Left lung (tissue), 10 donors: Measurements from ENCODE around the gene STAB1. TPM values are rescaled to one million over a fixed set of nuclear protein-coding genes. Genes with fewer than 3 reads are reported as not detected.

ENCODE experiments used
- ATAC-seq: fragments of 200-7000 bp; cut with Tn5 transposase; one replicate; pipeline ENCODE4 v1.9.1; 2020; ENCODE audit warnings: moderate library complexity
- DNase-seq, 4 donors: peaks; one replicate each; pipeline ENCODE4 v3.0.0-alpha.2; 2013 to 2020
- H3K27ac ChIP-seq, 2 donors: fragments of 200-600 bp; sonication (generic) in 1 of 2; one replicate each; pipeline versions ENCODE4 v1.5.0 to v1.8.0; 2020 to 2021
- H3K27me3 ChIP-seq, 2 donors: fragments of 200-600 bp; sonication (generic) in 1 of 2; one replicate each; pipeline versions ENCODE4 v1.5.0 to v1.8.0; 2020 to 2021
- H3K36me3 ChIP-seq, 2 donors: fragments of 200-600 bp; sonication (generic) in 1 of 2; one replicate each; pipeline versions ENCODE4 v1.5.0 to v1.8.0; 2020 to 2021
- H3K4me1 ChIP-seq, 2 donors: fragments of 200-600 bp; one replicate each; pipeline ENCODE4 v1.8.0; 2021
- H3K4me3 ChIP-seq, 2 donors: fragments of 200-600 bp; sonication (generic) in 1 of 2; one replicate each; pipeline versions ENCODE4 v1.5.0 to v1.8.0; 2020 to 2021; ENCODE audit warnings: mild to moderate bottlenecking in 1 of 2
- H3K9me3 ChIP-seq, 2 donors: fragments of 200-600 bp; sonication (generic) in 1 of 2; one replicate each; pipeline versions ENCODE4 v1.5.0 to v1.8.0; 2020 to 2021
- intact Hi-C, 2 donors: fragments of 100-400 bp; cut with DNase I; formaldehyde crosslinking; loops; one replicate each; pipeline versions ENCODE4 v1.11.2 to v1.14.2; 2022
- polyA plus RNA-seq, 6 donors: library from polyadenylated mRNA; unstranded; fragments of 120-200 nt; gene quantifications; one replicate each; pipeline ENCODE4 v1.2.1, GENCODE V29; 2013; ENCODE audit not compliant: insufficient read length in 6 of 6
- total RNA-seq, 2 donors: library from RNA; stranded (reverse); fragmentation: NEBNext Ultra II Directional; extraction: Animal tissue kit (Norgen Biotek cat#: 25700); gene quantifications; one replicate each; pipeline ENCODE4 v1.2.1, GENCODE V29; 2021
- TF ChIP-seq, protein P1 (sequence below), 2 donors: fragments of 200-600 bp; sonication (generic) in 1 of 2; IDR thresholded peaks; one replicate each; pipeline versions ENCODE4 v1.5.0 to v1.8.0; 2021; ENCODE audit warnings: antibody characterized with exemption in 2 of 2
- donor health status: DM: no; HTN: yes; CAD: no.
- donor health status: DM: no; HTN: no; CAD: no.

STAB1 gene
- total and polyA plus RNA-seq, 8 donors, result 46.5 to 334 (median 51.4) TPM

DNA sequence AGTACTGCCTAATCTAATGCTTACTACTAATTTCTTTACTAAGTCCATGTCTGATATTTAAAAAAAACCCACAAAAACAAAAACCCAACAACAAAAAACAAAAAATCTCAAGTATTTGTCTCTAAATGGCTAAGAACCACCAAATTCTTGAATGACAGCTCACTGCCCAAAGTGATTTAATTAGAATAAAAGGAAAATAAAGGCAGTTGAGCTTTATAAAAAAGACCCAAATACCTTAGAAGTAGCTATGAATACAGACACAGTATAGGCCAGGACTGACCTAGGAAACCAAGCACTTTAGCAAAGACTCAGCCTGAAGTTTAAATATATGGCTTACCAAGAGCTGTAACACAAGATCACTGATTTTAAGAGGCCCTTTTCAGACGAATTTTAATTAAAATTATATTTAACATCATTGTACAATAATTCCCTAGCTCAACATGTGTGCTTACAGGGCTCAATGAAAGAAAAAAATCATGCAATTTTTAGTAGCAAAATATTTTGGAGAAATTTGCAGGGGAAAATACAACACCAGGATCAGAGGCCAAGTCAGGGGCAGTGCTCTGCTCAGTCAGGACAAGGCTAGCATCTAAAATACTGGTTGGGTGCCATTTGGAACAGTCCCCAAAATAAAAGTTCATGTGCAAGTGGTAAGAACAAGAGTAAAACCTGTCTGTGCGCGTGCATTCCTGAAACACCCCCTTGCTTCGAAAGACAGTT is 66.0 kb downstream of the STAB1 start:
- H3K36me3 ChIP-seq, result peaks cover 0 to 87% of the 10 kb centered on the region in 2 donors

DNA sequence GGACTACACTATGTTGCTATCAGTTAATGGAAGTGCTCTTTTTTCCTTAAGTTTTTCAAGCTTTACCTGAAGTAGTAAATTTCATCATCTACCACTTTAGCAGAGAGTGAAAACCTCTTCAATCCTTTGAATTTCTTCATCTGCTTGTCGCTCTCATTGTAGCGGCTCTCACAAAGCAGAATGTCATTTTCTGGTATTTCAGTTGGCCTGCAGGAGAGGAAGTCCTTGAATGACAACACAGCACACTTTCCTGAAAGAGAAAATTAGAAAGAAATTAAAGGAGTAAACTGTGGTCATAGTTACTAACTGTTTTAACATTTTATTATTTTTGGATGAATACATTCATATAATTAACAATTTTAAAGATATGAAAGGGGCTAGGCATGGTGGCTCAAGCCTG is 68.8 kb downstream of the STAB1 start:
- Histone ChIP-seq H3K36me3 (peaks cover 0 to 81% of the 10 kb centered on the region in 2 donors), H3K4me3 (no peak overlapping the region), H3K4me1 (no peaks in the 10 kb centered on the region), H3K27ac (peak overlapping the region in 1 of 2 donors; percentile 31), H3K27me3 (no peaks in the 10 kb centered on the region), H3K9me3 (no peaks in the 10 kb centered on the region)
- TF ChIP-seq, protein P1, sequence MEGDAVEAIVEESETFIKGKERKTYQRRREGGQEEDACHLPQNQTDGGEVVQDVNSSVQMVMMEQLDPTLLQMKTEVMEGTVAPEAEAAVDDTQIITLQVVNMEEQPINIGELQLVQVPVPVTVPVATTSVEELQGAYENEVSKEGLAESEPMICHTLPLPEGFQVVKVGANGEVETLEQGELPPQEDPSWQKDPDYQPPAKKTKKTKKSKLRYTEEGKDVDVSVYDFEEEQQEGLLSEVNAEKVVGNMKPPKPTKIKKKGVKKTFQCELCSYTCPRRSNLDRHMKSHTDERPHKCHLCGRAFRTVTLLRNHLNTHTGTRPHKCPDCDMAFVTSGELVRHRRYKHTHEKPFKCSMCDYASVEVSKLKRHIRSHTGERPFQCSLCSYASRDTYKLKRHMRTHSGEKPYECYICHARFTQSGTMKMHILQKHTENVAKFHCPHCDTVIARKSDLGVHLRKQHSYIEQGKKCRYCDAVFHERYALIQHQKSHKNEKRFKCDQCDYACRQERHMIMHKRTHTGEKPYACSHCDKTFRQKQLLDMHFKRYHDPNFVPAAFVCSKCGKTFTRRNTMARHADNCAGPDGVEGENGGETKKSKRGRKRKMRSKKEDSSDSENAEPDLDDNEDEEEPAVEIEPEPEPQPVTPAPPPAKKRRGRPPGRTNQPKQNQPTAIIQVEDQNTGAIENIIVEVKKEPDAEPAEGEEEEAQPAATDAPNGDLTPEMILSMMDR (IDR thresholded peaks at IDR 0.05), result no peak
- ATAC-seq, result peak; percentile 79
- intact Hi-C loops, result no loop called here
- peak in 1 of 4 donors; percentile 5 for DNase-seq

More for the DNA sequence above, 66.0 kb downstream of the STAB1 start:
- Histone ChIP-seq H3K4me3 (no peak overlapping the region), H3K27me3 (no peaks in the 10 kb centered on the region), H3K9me3 (no peaks in the 10 kb centered on the region), H3K27ac (no peak overlapping the region), H3K4me1 (no peaks in the 10 kb centered on the region)
- no peak for DNase-seq
- TF ChIP-seq, protein P1 (IDR thresholded peaks at IDR 0.05), result no peak
- intact Hi-C loops, result no loop called here
- no peak for ATAC-seq

DNA sequence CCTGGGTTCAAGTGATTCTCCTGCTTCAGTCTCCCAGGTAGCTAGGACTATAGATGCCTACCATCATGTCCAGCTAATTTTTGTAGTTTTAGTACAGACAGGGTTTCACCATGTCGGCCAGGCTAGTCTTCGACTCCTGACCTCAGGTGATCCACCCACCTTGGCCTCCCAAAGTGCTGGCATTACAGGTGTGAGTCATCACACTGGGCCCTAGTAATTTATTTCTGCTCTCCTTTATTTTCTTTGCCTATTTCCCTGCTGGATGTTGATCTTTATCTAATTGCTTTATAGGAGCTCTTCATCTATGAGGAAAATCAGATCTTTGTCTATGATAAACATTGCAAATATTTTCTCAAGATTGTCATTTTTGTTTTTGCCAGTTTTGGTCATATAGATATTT is 72.9 kb downstream of the STAB1 start:
- intact Hi-C loops, result no loop called here
- Histone ChIP-seq H3K4me3 (no peak overlapping the region), H3K27ac (no peak overlapping the region), H3K4me1 (no peaks in the 10 kb centered on the region), H3K27me3 (no peaks in the 10 kb centered on the region), H3K9me3 (no peaks in the 10 kb centered on the region), H3K36me3 (peaks cover 0 to 72% of the 10 kb centered on the region in 2 donors)
- ATAC-seq (no peak), DNase-seq (no peak)
- TF ChIP-seq, protein P1 (IDR thresholded peaks at IDR 0.05), result no peak

DNA sequence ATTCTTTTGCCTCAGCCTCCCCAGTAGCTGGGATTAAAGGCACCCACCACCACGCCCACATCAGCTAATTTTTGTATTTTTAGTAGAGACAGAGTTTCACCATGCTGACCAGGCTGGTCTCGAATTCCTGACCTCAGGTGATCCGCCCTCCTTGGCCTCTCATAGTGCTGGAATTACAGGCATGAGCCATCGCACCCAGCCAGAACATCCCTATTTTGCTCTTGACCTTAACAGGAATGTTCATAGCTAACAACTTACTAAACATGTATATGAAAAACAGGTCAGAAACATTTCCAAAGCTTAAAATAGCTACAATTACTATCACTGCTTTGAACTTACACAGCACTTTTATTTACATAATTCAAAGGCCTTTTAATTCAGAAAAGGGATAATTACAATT is 74.9 kb downstream of the STAB1 start:
- TF ChIP-seq, protein P1 (IDR thresholded peaks at IDR 0.05), result no peak
- Histone ChIP-seq H3K27me3 (no peaks in the 10 kb centered on the region), H3K4me3 (no peak overlapping the region), H3K27ac (no peak overlapping the region), H3K9me3 (no peaks in the 10 kb centered on the region), H3K4me1 (no peaks in the 10 kb centered on the region), H3K36me3 (peaks cover 0 to 78% of the 10 kb centered on the region in 2 donors)
- ATAC-seq, result peak; percentile 54
- intact Hi-C loops, result no loop called here
- DNase-seq, result no peak

DNA sequence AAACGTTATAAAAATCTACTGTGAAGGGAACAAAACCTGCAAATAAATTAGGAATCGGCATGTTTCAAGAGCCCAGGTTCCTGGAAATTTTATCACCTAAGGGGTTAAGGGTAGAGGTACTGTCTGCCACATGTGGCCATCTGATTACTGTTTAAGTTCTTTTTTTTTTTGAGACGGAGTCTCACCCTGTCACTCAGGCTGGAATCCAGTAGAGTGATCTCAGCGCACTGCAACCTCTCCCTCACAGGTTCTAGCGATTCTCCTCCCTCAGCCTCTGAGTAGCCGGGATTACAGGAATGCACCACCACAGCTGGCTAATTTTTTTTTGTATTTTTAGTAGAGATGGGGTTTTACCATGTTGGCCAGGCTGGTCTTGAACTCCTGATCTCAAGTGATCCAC is 77.1 kb downstream of the STAB1 start:
- Histone ChIP-seq H3K4me3 (no peak overlapping the region), H3K9me3 (no peaks in the 10 kb centered on the region), H3K4me1 (no peaks in the 10 kb centered on the region), H3K36me3 (peaks cover 0 to 83% of the 10 kb centered on the region in 2 donors), H3K27ac (no peak overlapping the region), H3K27me3 (no peaks in the 10 kb centered on the region)
- TF ChIP-seq, protein P1 (IDR thresholded peaks at IDR 0.05), result no peak
- intact Hi-C loops, result no loop called here
- ATAC-seq, result no peak
- DNase-seq, result no peak

Other genes with a start within 250 kb of the STAB1 start
- gene PPM1M, start 249.6 kb upstream of the STAB1 start, total RNA-seq, result 10 to 100 TPM; 33.1 to 48.3 TPM
- gene PPM1M, start 249.6 kb upstream of the STAB1 start, polyA plus RNA-seq, result 10 to 100 TPM; 27.4 to 36.3 (median 30.9) TPM
- gene WDR82, start 216.7 kb upstream of the STAB1 start, total RNA-seq, result 10 to 100 TPM; 60.2 to 67.9 TPM
- 100 to 1,000 TPM; 101 to 124 (median 114) TPM for gene WDR82, start 216.7 kb upstream of the STAB1 start, polyA plus RNA-seq
- gene GLYCTK, start 207.5 kb upstream of the STAB1 start, total RNA-seq, result 10 to 100 TPM in 1 of 2 donors, 1 to 10 TPM in 1; 8.9 to 13.7 TPM
- 10 to 100 TPM; 10.3 to 11.7 (median 11.0) TPM for gene GLYCTK, start 207.5 kb upstream of the STAB1 start, polyA plus RNA-seq
- 1 to 10 TPM; 6.5 to 7.7 TPM for gene DNAH1, start 179.0 kb upstream of the STAB1 start, total RNA-seq
- 10 to 100 TPM in 4 of 6 donors, 1 to 10 TPM in 2; 7.5 to 14.0 (median 10.8) TPM for gene DNAH1, start 179.0 kb upstream of the STAB1 start, polyA plus RNA-seq
- gene BAP1, start 85.3 kb upstream of the STAB1 start, total RNA-seq, result 10 to 100 TPM; 66.6 to 69.8 TPM
- 10 to 100 TPM; 70.0 to 87.2 (median 78.8) TPM for gene BAP1, start 85.3 kb upstream of the STAB1 start, polyA plus RNA-seq
- gene PHF7, start 84.7 kb upstream of the STAB1 start, total RNA-seq, result 1 to 10 TPM; 3.9 to 6.5 TPM
- gene PHF7, start 84.7 kb upstream of the STAB1 start, polyA plus RNA-seq, result 10 to 100 TPM in 4 of 6 donors, 1 to 10 TPM in 2; 9.3 to 11.7 (median 10.4) TPM
- gene SEMA3G, start 50.2 kb upstream of the STAB1 start, total RNA-seq, result 10 to 100 TPM; 30.5 to 36.5 TPM
- gene SEMA3G, start 50.2 kb upstream of the STAB1 start, polyA plus RNA-seq, result 1 to 10 TPM; 5.7 to 8.0 (median 6.1) TPM
- gene TNNC1, start 41.3 kb upstream of the STAB1 start, total RNA-seq, result 100 to 1,000 TPM in 1 of 2 donors, 10 to 100 TPM in 1; 30.7 to 117 TPM
- 10 to 100 TPM; 16.7 to 49.3 (median 30.1) TPM for gene TNNC1, start 41.3 kb upstream of the STAB1 start, polyA plus RNA-seq
- gene NISCH, start 39.7 kb upstream of the STAB1 start, total RNA-seq, result 100 to 1,000 TPM in 1 of 2 donors, 10 to 100 TPM in 1; 72.6 to 104 TPM
- 100 to 1,000 TPM; 133 to 178 (median 154) TPM for gene NISCH, start 39.7 kb upstream of the STAB1 start, polyA plus RNA-seq
- 10 to 100 TPM; 81.8 to 83.1 TPM for gene NT5DC2, start 38.5 kb downstream of the STAB1 start, total RNA-seq
- 100 to 1,000 TPM; 211 to 365 (median 268) TPM for gene NT5DC2, start 38.5 kb downstream of the STAB1 start, polyA plus RNA-seq
- 10 to 100 TPM; 19.0 to 20.4 TPM for gene UQCC5, start 41.3 kb downstream of the STAB1 start, total RNA-seq
- gene UQCC5, start 41.3 kb downstream of the STAB1 start, polyA plus RNA-seq, result 10 to 100 TPM in 5 of 6 donors, 1 to 10 TPM in 1; 9.6 to 19.1 (median 14.9) TPM
- 10 to 100 TPM; 63.0 to 79.8 TPM for gene PBRM1, start 190.6 kb downstream of the STAB1 start, total RNA-seq
- 10 to 100 TPM; 62.2 to 75.1 (median 65.8) TPM for gene PBRM1, start 190.6 kb downstream of the STAB1 start, polyA plus RNA-seq
- 10 to 100 TPM; 44.5 to 74.7 TPM for gene GNL3, start 190.7 kb downstream of the STAB1 start, total RNA-seq
- gene GNL3, start 190.7 kb downstream of the STAB1 start, polyA plus RNA-seq, result 100 to 1,000 TPM in 4 of 6 donors, 10 to 100 TPM in 2; 90.5 to 127 (median 105) TPM
- gene GLT8D1, start 210.5 kb downstream of the STAB1 start, total RNA-seq, result 10 to 100 TPM; 46.9 to 58.6 TPM
- gene GLT8D1, start 210.5 kb downstream of the STAB1 start, polyA plus RNA-seq, result 100 to 1,000 TPM in 5 of 6 donors, 10 to 100 TPM in 1; 99.6 to 113 (median 110) TPM
- 100 to 1,000 TPM in 1 of 2 donors, 10 to 100 TPM in 1; 94.5 to 102 TPM for gene SPCS1, start 210.8 kb downstream of the STAB1 start, total RNA-seq
- 100 to 1,000 TPM; 108 to 128 (median 117) TPM for gene SPCS1, start 210.8 kb downstream of the STAB1 start, polyA plus RNA-seq